Heart right ventricle (tissue), 16 donors: Measurements from ENCODE around the gene SALL1. TPM values are rescaled to one million over a fixed set of nuclear protein-coding genes. Genes with fewer than 3 reads are reported as not detected.

ENCODE experiments used
- ATAC-seq, 8 donors: fragments of 200-7000 bp; cut with Tn5 transposase; one replicate each; pipeline ENCODE4 v1.9.1; 2020; ENCODE audit warnings: mild to moderate bottlenecking in 8 of 8, moderate library complexity in 8 of 8, moderate number of reproducible peaks in 1 of 8
- DNase-seq, 2 donors: peaks; one replicate each; pipeline ENCODE4 v3.0.0-alpha.2; 2020
- H3K27ac ChIP-seq, 10 donors: fragments of 200-600 bp; sonication (generic) in 2 of 10; one replicate each; pipeline versions ENCODE4 v1.5.0 to v1.8.0; 2020 to 2022; ENCODE audit warnings: mild to moderate bottlenecking in 3 of 10
- H3K27me3 ChIP-seq, 7 donors: fragments of 200-600 bp; one replicate each; pipeline ENCODE4 v1.8.0; 2021 to 2022; ENCODE audit warnings: mild to moderate bottlenecking in 2 of 7
- H3K36me3 ChIP-seq, 9 donors: fragments of 200-600 bp; sonication (generic) in 1 of 9; one replicate each; pipeline versions ENCODE4 v1.5.0 to v1.8.0; 2020 to 2022; ENCODE audit warnings: mild to moderate bottlenecking in 2 of 9
- H3K4me1 ChIP-seq, 9 donors: fragments of 200-600 bp; sonication (generic) in 1 of 9; one replicate each; pipeline versions ENCODE4 v1.5.0 to v1.8.0; 2020 to 2022; ENCODE audit warnings: mild to moderate bottlenecking in 4 of 9
- H3K4me3 ChIP-seq, 10 donors: fragments of 200-600 bp; sonication (generic) in 2 of 10; one replicate each; pipeline versions ENCODE4 v1.5.0 to v1.8.0; 2020 to 2022; ENCODE audit warnings: mild to moderate bottlenecking in 7 of 10, moderate library complexity in 2 of 10
- H3K9me3 ChIP-seq, 11 donors: fragments of 200-600 bp in 10 of 11; sonication (generic) in 2 of 11; one replicate each; pipeline versions ENCODE4 v1.5.0 to v1.8.0; 2013 to 2022; ENCODE audit warnings: mild to moderate bottlenecking in 2 of 11, control low read depth in 1 of 11, moderate library complexity in 1 of 11
- WGBS, 2 donors: extraction: QIAGEN DNeasy Blood & Tissue Kit; methylation state at CpG; one replicate each; pipeline ENCODE4 v1.1.7; 2013; ENCODE audit warnings: inconsistent platforms in 1 of 2; 5-methylcytosine and 5-hydroxymethylcytosine counted together
- intact Hi-C, 10 donors: fragments of 100-400 bp; cut with DNase I; formaldehyde crosslinking; loops; one replicate each; pipeline versions ENCODE4 v1.11.1 to v1.14.2; 2022
- polyA plus RNA-seq, 2 donors: library from polyadenylated mRNA; stranded (reverse); fragments of 200-250 nt; gene quantifications; one replicate each; pipeline ENCODE4 v1.2.3, GENCODE V29; 2013
- total RNA-seq, 10 donors: library from RNA; stranded (reverse); fragmentation: NEBNext Ultra II Directional in 3 of 10; extraction: Animal tissue kit (Norgen Biotek cat#: 25700) in 3 of 10; gene quantifications; one replicate each; pipeline versions ENCODE4 v1.2.1 to v1.2.4, GENCODE V29; 2021 to 2023
- TF ChIP-seq, protein P1 (sequence below), 9 donors: fragments of 200-600 bp; sonication (generic) in 2 of 9; IDR thresholded peaks; one replicate each; pipeline versions ENCODE4 v1.5.0 to v1.8.0; 2021 to 2022; ENCODE audit warnings: antibody characterized with exemption in 9 of 9, mild to moderate bottlenecking in 5 of 9, moderate library complexity in 1 of 9
- donor health status: Arrhythmogenic right ventricular cardiomyopathy.
- donor health status: ischemic (EF 13 %, LVEDD 7.1; RV severe dilation, severe dysfunction).
- donor health status: healthy with polysubstance abuse.
- donor health status: DM: no; HTN: yes; CAD: no.
- donor health status: DM: no; HTN: no; CAD: no.
- donor health status: ischemic (EF 25% LVEDD 6.9; RV normal size, moderate dysfunction).
- donor health status: ischemic (EF 25% LVEDD 5.7; RV mildly dilated, moderate dysfunction).
- donor health status: healthy.
- donor health status: DM: yes; HTN: yes; CAD: no.
- donor health status: Ischemic cardiomyopathy.
- donor health status: ischemic (EF 35%, LVEDD 5.7; RV mildly dilated, moderate dysfunction).
- donor health status: nonischemic (EF 11% LVEDD 7.7; RV severe dilation, severe dysfunction).
- donor health status: DM: yes; HTN: yes; CAD: no.
- donor health status: PGD.
- donor health status: ischemic (EF 29% LVEDD 5.4; RV normal size, mild dysfunction).
- donor health status: nonischemic (EF 23%, LVEDD 6.1; RV moderate dilation, normal function).

Gene SALL1
- total and polyA plus RNA-seq, 12 donors, result 0.05 to 2.0 (median 0.32) TPM; not detected in 1

DNA sequence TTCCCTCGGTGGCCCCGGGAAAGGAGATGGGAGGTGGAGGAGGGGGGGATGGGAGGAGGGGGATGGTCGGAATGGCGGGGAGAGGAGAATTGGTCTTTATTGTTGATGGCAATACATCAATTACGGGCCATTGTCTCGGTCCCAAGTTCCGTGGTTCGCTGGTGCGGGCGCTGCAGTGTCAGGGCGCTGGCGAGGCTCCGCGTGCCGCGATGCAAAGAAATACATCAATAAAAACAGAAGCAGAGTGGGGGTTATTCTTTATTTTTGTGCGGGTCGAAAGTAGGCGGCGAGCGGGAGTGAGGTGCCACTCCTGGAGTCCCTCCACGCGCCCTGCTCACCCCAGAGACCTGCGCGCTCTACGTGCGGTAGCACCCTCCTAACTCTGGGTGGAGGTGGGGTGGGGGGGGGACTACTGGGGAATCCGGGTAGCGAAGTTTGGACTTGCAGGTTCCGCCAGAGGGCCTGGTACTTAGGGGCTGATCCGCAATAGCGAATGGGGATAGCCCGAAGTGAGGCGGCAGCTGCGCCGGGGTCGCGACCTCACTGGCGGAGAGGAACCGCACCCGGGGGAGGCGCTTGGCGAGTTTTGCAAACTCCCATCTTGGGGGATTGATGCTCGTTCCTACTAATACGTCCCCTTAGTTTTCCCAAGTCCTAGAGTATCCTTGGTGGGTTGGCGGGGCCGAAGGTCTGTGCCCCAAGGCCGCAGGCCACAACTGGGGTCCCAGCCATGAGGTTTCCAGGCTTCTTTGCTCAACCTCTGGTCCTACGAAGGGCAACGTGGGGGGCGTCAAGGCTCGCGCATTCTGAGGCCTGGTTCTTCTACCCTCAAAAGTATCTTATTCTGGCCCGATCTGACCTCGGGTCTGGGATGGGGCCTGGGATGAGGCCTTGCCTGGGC is 3.5 kb upstream of the SALL1 start:
- Histone ChIP-seq H3K4me3 (peak overlapping the region in 8 of 10 donors; percentile 10 to 41 (median 30)), H3K9me3 (no peaks in the 10 kb centered on the region), H3K27me3 (peaks cover 25 to 100% (median 96%) of the 10 kb centered on the region in 7 donors), H3K4me1 (peaks cover 0 to 52% (median 29%) of the 10 kb centered on the region in 9 donors), H3K36me3 (no peaks in the 10 kb centered on the region), H3K27ac (no peak overlapping the region)
- intact Hi-C loops, result no loop called here
- ATAC-seq (no peak), DNase-seq (no peak)
- WGBS, 2 donors, result 16 to 18% methylated on average over 55 of the region's 55 CpGs
- TF ChIP-seq, protein P1, sequence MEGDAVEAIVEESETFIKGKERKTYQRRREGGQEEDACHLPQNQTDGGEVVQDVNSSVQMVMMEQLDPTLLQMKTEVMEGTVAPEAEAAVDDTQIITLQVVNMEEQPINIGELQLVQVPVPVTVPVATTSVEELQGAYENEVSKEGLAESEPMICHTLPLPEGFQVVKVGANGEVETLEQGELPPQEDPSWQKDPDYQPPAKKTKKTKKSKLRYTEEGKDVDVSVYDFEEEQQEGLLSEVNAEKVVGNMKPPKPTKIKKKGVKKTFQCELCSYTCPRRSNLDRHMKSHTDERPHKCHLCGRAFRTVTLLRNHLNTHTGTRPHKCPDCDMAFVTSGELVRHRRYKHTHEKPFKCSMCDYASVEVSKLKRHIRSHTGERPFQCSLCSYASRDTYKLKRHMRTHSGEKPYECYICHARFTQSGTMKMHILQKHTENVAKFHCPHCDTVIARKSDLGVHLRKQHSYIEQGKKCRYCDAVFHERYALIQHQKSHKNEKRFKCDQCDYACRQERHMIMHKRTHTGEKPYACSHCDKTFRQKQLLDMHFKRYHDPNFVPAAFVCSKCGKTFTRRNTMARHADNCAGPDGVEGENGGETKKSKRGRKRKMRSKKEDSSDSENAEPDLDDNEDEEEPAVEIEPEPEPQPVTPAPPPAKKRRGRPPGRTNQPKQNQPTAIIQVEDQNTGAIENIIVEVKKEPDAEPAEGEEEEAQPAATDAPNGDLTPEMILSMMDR (IDR thresholded peaks at IDR 0.05), result no peak

DNA sequence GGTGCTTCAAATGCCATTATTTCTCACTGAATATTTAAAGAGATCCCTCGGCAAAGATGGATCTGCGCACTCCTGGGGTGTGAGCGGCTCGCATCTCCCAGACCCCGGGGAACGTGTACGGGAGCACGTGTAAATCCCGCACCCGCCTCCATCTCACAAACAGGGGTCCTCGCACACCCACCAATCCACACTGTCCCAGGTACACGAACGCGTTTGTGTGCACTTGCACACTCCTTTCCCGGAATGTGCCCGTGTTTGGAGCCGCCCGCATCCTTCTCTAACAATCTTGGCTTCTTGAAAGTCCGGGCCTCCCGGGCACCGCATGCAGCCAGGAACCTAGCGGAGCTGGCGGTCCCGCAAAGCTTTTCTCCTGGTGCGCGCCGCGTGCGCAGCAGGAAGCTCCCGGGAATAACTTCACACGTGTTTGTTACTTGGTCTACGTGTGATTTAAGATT is 2.5 kb upstream of the SALL1 start:
- H3K4me1 ChIP-seq, result peaks cover 0 to 52% (median 29%) of the 10 kb centered on the region in 9 donors
- no peak for ATAC-seq
- no peak for DNase-seq
- peaks cover 25 to 100% (median 97%) of the 10 kb centered on the region in 7 donors for H3K27me3 ChIP-seq
- H3K27ac ChIP-seq, result no peak overlapping the region
- H3K36me3 ChIP-seq, result no peaks in the 10 kb centered on the region
- H3K9me3 ChIP-seq, result no peaks in the 10 kb centered on the region
- no peak overlapping the region for H3K4me3 ChIP-seq
- TF ChIP-seq, protein P1 (IDR thresholded peaks at IDR 0.05), result no peak
- 4 to 9% methylated on average over 32 of the region's 32 CpGs for WGBS, 2 donors
- intact Hi-C loops, result no loop called here

DNA sequence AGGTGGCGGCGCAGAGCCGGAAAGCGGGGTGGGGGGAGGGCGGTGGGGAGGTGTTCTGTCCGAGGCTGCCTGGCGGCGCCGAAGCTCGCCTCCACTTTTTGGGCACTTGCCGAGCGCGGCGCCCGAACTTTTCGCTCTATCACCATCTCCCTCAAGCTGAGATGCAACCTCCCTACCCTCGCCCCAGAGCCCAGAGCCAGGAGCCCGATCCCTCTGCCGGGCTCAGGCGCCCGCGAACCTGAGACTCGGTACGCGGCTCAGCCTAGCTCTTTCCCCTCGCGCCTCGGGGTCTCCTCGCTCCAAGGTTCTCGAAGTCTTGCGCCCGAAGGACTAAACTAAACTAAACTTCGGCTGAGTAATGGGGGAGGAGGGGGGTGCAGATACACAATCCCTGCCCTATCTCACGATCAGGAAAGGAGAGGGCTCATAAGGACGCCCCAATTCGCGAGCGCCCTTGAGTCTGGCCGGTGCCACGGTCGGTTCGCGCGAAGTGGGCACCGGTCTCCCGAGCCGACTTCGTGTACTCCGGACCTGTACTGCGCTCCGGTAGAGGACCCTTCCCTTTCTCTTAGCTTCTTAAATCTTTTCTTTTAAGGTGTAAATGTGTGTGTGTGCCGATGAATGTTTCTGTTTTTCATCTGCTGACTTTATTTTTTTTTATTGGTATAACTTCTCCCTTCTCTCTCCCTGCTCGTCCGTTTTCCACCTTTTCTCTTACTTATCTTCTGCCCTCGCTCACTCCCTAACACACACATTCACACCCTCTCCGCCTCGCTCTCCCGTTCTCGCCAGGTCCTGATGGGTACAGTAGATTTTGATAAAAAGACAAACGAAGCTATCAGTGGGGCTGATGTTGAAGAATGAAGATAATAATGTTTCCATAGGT is 1.9 kb upstream of the SALL1 start:
- TF ChIP-seq, protein P1 (IDR thresholded peaks at IDR 0.05), result no peak
- DNase-seq (no peak), ATAC-seq (peak in 3 of 8 donors; percentile 3 to 33 (median 19))
- intact Hi-C loops, result no loop called here
- no peaks in the 10 kb centered on the region for H3K36me3 ChIP-seq
- no peaks in the 10 kb centered on the region for H3K9me3 ChIP-seq
- WGBS, 2 donors, result 2 to 3% methylated on average over 60 of the region's 60 CpGs
- peak overlapping the region in 3 of 10 donors; percentile 13 to 32 (median 22) for H3K27ac ChIP-seq
- H3K4me3 ChIP-seq, result peak overlapping the region in 9 of 10 donors; percentile 35 to 63 (median 54)
- H3K27me3 ChIP-seq, result peaks cover 25 to 100% (median 97%) of the 10 kb centered on the region in 7 donors
- peaks cover 0 to 52% (median 29%) of the 10 kb centered on the region in 9 donors for H3K4me1 ChIP-seq
